NCI-H82 treated with DMSO at 0.1 percent for 48 hours (cell line): ENCODE results near the gene SLC39A8.
"Not testable (repeated sequence)": the region's sequence is repeated elsewhere in the genome, so short reads cannot be mapped to it uniquely, and the experiment has no call there.

Experiments used
- DNase-seq: peaks from one replicate; lab custom pipeline; 2025; ENCODE audit not compliant: unreplicated experiment; lab: John Stamatoyannopoulos, UW

Gene SLC39A8

DNA sequence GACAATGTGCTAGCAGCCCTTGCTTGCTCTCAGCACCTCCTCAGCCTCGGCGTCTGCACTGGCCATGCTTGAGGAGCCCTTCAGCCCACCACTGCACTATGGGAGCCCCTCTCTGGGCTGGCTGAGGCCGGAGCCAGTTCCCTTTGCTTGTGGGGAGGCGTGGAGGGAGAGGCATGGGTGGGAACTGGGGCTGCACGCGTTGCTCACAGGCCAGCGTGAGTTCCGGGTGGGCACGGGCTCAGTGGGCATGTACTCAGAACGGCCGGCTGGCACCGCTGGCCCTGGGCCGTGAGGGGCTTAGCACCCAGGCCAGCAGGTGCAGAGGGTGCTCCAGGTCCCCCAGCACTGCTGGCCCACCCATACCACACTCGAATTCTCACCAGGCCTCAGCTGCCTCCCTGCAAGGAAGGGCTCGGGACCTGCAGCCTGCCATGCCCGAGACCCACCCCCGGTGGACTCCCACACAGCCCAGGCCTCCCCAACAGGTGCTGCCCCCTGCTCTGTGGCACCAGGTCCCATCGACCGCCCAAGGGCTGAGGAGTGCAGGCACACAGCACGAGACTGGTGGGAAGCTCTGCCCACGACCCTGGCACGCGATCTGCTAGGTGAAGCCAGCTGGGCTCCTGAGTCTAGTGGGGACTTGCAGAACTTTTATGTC, 100.3 kb downstream of the SLC39A8 start:
- no peak for DNase-seq

DNA sequence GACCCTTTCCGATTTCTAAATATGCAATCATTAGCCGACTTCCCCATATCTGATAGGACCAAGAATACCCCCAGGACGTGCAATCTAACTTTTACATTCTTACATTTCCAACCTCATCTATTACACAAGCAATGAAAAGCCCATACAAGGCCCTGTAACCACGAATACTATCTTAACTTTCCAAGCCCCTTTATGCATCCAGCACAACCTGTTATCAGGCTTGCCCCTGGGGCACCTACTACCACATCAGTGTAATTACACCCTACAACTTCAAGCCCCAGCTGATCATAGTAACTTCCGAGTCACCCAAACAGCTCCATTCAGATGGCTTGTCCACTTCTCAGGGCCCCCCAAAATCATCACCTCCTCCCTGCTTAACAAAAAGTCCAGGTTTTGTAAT, 102.0 kb downstream of the SLC39A8 start:
- DNase-seq, result not testable (repeated sequence)

DNA sequence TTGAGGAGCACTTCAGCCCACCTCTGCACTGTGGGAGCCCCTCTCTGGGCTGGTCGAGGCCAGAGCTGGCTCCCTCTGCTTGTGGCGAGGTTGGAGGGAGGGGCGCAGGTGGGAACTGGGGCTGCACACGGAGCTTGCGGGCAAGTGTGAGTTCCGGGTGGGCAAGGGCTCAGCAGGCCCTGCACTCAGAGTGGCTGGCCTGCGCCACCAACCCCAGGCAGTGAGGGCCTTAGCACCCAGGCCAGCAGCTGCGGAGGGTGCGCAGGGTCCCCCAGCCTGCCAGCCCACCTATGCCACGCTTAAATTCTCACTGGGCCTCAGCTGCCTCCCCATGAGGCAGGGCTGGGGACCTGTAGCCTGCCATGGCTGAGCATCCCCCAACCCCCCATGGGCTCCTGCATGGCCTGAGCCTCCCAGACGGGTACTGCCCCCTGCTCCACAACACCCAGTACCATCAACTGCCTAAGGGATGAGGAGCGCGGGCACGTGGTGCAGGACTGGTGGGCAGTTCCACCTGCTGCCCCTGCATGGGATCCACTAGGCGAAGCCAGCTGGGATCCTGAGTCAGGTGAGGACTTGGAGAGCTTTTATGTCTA, 110.9 kb downstream of the SLC39A8 start:
- DNase-seq, result no peak

DNA sequence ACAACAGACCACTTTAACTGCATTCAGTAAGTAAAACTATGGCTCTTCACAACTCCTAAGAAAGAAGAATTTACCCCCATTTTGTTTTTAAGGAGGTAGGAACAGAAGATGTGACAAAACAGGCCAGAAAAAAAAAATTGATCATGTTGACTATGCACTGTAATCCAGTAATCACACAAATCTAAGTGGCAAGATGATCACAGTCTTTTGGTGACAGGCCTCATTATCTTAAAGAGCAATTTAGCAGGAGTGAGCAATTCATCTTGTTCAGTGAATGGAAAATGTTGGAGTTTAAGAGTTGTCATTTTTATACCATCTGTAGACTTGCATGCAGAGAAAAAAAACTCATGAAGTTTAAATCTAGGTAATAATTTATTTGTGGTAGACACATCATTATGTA, 115.1 kb downstream of the SLC39A8 start:
- no peak for DNase-seq

DNA sequence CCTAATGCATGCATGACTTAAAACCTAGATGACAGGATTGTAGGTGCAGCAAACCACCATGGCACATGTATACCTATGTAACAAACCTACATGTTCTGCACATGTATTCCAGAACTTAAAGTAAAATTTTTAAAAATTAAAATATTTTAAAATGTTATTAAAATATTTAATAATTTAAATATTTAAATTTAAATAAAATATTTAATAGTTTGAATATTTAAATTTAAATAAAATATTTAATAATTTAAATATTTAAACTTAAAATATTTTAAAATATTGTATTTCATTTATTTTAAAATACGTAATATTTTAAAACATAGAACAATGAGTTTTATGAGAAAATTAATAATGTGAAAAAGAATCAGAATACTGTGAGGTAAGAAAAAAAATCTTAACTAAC, 117.9 kb downstream of the SLC39A8 start:
- no peak for DNase-seq

DNA sequence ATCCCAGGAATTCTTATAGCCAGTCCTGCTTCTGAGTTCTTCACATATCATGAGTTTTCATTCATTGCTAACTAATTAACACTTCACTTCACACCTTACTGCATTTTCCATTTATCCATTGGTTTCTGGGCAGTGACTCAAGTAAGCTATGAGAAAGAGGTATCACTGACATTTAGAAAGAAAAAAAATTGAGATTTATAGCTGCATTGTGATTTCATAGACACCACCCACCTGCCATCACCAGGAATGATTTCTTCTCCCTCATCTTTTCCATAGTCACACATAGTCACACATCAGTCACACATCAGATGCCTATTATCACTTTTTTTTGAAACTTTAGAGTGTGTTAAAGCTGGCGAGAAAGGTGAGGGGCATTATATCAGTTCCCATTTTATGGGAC, 121.8 kb downstream of the SLC39A8 start:
- DNase-seq, result no peak

DNA sequence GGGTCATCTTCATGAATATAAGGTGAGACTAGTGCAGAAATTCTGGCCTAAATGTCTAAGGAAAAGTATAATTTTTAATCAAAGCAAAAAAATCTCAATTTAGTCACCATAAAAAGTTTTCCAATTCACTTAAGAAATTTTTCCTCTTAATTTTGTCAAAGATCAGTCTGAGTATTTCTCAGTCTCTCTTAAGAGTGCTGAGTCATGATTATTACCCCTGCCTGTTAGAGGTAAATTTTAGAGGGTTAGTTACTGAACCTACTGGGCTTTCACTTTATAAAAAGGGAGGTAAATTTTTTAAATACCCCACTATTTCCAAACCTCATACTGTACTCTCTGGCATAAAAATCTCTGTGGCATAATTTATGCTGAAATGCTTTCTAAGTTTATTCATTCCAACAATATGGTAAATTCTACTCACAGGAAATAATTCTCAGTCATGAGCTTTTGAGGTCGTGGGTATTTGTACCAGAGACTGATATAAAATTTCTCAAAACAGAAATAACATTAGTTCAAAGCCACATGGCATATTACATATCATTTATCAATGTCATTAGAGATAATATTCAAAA, 122.4 kb downstream of the SLC39A8 start:
- no peak for DNase-seq

DNA sequence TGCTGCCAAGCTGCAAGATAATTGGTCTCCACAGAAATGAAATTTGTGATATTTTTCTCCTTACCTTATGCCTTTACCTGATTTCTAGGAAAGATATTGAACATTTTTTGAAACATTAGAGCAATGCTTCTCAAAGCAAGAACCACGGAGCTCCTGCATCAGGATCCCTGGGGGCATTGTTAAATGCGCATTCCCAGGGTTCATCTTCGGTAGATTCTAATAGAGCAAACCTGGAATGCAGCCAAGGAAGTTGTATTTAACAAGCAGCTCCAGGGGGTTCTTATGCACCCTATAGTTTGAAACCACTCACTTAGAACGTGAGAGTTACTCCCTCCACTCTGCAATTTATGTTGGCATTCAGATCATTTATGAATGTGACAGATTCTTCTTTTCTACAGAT, 126.2 kb downstream of the SLC39A8 start:
- DNase-seq, result no peak

DNA sequence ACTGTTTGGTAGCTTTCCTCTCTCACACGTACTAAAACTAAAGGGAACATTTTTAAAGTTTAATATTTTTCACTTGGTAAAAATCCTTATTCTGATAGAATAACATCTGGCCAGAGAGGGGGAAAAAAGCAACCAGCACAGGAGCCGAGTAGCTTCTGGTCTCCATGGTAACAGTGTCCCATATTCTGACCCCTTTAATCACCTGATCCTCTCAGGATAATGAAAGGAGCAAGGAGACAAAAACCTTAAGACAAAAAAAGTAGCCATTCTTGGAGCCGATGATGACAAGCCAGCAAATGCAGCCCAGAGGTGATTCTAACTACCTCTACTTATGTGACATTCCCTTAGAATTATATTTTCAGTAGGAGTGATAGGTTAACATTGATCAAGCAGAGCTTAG, 126.6 kb downstream of the SLC39A8 start:
- DNase-seq, result no peak

DNA sequence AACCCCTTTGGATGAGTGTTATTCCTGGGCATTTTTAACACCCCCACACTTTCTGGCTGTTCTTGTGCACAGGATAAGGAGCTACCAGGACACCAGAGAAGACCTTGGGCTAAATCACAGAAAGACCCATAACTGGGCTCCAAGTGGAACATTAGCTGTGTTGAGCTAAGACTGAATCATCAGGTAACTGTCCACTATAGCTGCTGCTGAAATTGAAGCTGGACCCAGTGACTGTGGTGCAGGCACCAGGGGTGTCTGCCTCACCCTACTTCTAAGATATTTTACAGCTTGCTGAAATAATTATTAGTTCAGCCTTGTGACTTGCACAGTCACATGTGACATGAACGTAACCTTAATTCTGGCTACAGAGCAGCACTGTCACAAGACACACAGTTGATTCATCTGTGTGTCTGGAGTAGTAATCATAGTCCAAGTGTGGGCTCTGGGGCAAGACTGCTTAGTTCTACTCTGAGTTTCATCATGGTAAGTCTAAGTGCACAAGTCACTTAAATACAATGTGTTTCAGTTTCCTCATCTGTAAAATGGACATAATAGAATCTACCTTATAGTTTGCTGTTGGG, 127.4 kb downstream of the SLC39A8 start:
- no peak for DNase-seq

DNA sequence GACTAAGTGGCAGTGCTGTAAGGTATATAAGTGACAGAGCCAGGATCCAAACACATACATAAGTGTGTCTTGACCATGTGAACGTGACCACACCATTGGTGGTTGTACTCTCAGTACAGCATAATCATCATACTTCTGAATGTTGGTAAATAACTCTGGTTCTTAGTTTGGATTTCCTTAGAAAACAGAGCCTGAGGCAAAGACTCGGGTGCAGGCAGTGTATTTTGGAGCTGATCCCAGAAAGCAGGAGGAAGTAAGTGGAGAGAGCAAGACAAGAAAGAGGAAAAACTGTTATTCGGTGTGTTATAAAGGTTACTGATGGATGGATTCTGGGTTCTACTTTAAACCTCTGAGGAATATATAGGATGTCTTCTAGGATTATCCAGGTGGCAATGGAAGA, 127.9 kb downstream of the SLC39A8 start:
- no peak for DNase-seq

DNA sequence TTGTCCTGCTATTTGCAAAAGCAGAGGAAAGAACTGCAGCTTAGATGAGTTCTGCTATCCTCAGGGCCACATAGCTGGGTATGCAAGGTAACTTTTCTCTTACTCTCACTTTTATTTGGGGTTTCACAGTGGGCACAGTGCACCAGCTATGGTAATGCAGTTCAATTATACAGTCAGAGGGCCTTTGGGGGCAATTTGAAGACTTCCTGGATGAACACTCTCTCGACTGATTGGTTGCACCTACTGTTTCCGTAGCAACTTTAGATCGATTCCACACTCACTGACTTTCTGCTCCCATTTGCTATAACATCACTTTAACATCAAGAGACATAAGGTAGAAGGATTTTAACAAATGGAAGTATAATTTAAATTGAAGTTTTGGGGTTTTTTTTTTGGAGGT, 128.6 kb downstream of the SLC39A8 start:
- no peak for DNase-seq

DNA sequence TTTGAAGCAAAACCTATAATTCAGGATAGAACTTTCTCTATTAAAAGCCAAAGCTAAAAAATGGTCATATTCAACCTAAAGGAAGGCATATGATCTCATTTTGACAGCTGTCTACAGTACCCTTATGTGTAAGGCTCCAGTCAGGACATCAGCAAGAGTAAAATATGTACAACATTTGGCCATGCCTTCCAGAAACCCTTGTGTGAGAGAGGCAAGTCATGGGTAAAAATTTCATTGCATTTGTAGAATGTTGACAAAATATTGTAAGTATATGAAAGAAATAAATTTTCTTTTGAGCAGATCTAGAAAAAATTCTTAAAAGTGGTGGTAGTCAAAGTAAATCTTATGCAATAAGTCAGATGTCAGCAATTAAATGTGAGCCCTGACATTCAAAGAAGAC, 132.3 kb downstream of the SLC39A8 start:
- no peak for DNase-seq
